NCI-H2081 treated with DMSO at 0.1 percent for 48 hours (cell line): ENCODE measurements around the gene DOCK9.

ENCODE experiments used
- DNase-seq: peaks from one replicate; lab custom pipeline; 2025; lab: John Stamatoyannopoulos, UW

DOCK9 gene

DNA sequence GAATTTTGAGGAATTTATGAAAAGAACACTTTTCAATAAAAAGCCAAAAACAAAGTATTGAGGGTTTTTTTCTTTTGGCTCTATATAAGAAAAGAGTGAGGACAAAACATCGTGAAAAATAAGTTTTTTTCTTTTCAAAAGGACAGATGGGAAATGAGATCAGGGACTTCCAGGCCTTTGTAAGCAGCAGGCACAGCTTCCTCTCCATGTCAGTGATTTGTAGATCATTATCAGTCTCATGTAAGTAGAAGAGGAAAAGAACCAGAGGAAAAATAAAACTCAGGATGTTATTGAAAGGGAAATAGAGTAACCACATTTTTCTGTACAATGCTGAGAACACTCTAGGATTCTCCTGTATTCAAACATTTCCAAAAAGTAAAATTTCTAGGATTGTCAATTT, 29.9 kb downstream of the DOCK9 start:
- no peak for DNase-seq

DNA sequence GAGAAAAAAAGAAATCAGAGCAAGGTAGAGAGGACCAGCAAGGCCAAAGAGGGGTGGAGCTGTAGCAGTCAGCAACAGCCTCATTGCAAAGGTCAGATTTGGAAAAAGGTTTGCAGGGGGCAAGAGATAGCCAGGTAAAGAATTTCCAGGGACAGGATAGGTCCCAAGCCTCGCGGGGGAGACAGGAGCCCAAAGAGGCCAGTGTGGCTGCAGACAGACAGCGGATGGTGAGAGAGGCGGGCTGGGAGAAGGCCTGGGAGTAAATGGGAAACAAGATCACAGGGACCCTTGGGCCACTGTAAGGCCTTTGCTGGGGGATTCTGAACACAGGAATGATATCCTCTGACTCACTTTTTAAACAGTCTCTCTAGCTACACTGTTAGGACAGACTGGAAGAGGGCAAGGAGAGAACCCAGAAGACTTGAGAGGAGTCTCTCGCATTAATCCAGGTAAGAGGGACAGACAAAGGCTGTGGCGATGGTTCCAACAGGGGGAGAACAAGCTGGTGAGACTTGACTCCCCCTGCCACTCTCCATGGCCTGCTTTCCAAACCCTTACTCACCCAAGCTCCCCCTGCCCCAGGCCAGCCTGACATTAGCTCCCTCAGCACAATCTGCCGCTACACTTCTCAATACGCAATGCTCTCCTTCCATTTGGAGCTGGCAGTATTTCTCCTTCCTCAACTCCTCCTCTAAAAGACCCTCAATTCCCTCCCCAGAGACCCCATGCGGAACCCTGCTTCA, 31.8 kb downstream of the DOCK9 start:
- no peak for DNase-seq

DNA sequence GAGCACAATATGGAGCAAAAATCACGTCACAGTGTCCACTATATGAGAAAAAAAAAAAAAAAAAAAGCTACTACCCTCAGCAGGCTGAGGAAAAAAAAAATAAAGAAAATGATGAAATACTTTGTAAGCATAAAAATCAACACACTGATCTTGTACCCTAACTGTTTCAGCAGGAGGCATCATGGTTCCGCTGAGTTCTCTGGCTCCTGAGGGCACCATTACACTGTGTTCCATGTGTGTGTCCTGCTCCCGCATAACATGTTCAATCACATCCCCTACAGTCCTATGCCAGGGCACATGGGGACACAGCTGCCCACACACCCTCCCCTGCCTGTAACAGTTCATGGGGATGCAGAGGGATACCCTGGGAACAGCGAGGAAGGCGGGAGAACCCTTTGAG, 33.5 kb downstream of the DOCK9 start:
- DNase-seq = no peak

DNA sequence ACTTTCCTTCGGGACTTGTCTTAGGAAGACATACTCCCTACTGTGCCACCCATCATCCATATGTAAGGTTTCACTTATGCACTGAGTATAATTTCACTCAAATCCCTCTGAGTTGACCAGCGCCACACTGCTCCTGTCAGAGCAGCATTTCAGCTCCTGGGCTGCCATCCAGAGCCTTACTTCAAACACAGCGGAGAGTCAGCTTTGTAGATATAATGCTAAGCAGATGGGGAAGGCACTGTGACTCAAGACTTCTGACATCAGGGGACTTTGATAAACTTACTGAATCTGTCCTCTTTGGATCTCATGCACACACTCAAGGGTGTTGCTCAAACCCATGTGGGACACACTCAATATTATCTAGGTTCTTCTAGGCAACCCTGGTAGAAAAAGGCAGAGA, 34.9 kb downstream of the DOCK9 start:
- no peak for DNase-seq

DNA sequence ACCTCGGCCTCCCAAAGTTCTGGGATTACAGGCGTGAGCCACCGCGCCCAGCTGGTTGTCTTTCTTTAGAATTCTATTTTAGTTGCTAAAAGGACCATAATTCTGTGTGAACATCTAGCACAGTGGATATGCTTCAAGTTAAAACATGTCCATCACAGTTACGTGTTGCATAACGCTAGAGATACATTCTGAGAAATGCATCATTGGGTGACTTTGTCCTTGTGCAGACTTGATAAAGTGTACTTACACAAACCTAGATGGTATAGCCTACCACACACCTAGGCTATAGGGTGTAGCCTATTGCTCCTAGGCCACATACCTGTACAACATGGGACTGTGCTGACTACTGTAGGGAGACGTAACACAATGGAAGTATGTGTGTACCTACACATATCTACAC, 35.4 kb downstream of the DOCK9 start:
- DNase-seq = no peak

DNA sequence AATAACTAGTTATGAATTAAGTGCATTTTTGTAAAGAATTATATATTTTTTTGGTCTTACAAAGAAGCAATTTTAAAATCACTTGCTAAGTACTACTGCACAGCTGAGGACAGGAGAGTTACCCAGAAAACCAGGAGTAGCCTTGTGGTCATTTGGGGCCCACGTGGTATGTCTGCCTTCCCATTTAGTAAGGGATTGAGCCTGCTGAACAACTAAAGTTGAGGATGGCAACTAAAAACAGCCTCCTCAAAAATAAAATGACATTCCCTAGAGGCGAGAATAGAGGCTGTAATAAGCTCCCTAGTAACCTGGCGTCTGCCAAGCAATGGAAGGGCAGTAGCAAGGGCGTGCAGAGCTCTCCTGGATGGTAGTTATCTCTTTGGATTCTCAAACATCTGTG, 36.3 kb downstream of the DOCK9 start:
- no peak for DNase-seq

DNA sequence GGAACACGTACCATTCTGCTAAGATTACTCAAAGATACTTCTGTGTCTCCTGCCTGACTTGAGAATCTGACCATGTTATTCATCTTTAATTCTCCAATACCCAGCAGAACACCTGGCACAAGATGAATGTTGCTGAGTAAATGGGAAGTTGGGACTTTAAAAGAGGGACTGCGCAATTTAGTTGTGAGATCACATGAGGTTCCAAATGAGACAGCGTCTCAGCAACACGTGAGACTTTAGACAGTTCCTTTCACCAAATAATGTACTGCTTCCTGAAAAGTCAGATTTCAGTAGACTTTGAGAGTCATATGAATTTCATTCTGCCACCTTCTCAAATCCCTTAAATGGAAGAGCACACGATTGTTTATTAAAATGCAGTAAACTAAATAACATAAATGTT, 36.7 kb downstream of the DOCK9 start:
- DNase-seq = no peak

DNA sequence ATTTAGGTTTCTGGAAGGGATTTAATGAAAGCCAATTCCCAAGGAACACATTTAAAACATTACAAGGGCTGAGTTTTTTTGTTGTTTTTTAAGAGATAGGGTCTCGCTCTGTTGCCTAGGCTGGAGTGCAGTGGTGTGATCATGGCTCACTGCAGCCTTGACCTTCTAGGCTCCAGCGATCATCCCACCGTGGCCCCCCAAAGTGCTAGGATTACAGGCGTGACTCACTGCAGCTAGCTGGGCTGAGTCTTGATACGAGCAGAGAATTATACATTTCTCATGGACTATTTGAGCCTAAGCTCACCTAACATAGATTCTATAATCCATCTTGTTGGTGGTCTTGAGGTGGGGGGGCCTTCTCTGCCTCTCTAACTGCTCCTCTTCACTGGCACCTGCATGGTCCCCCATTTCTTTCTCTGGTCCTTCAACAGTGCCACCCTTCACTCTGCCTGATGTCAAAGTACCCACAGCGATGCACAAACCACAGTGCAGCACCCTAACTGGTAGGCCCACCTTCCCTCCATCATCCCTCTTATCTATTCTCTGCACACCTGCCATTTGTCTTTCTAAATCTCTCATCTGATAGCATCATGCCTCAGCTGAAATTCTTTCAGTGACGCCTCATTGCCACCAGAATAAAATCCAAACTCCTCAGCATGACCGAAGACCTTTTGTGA, 37.4 kb downstream of the DOCK9 start:
- DNase-seq = no peak

DNA sequence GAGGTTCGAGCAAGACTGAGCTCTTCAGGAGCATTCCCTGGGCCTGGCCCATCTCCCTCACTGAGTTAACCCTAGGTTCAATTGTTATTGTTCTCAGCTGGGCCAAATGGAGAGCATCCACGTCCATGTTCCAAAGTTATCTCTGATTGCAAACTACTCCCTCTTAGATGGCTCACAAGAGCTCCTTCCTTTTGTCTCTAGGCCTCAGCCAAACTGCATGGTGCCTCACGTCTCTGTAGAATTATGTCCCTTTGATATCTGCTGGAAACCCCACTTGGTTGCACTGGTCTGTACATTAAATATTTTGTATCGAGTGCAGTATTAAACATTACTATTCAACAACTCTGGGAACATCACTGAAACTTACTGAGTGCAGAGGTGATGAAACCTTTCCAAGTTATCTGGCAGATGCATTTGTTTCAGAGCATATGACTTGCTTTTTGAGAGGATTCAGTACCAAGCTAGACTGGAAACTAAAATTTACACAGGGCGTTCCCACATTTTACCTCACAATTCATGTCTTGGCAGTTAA, 38.1 kb downstream of the DOCK9 start:
- no peak for DNase-seq

DNA sequence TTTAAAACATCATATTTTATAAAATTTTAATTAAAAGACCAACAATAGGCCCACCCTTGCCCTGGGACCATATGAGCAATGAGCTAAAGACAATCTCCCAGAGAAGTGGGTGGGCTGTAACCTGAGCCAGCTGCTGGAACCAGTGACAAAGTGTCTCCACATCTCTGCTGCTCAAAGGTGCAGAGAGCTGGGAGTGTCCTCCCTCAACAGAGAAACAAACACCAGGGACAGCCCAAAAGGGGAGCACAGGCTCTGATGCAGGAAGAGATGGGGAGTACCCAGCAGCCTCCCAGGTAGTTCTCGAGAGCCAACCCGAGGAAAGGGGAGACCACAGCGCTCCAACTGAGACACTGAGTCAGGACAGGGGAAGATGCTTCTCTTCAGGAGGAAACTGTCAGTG, 39.1 kb downstream of the DOCK9 start:
- DNase-seq = no peak

DNA sequence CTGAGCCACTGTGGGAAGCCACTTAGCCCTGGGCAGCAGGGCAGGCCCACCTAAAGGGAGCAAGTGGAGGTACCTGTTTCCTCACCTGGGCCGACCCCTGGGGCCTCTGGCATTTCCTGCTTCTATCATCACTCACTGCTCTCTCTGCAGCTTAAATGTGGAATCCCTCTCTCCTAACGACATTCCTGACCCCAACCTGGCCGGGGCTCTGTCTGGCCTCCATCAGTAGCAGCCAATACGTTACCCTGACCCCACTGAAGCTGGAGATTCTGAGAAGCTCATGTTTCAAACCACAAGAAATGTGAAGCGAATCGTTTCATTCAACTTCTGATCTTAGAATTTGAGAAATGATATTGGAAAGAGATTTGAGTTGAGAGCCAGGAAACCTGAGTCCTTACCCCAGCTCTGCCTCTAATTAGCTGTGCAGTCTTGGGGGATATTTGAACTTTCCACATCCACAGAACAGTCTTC, 39.9 kb downstream of the DOCK9 start:
- no peak for DNase-seq

DNA sequence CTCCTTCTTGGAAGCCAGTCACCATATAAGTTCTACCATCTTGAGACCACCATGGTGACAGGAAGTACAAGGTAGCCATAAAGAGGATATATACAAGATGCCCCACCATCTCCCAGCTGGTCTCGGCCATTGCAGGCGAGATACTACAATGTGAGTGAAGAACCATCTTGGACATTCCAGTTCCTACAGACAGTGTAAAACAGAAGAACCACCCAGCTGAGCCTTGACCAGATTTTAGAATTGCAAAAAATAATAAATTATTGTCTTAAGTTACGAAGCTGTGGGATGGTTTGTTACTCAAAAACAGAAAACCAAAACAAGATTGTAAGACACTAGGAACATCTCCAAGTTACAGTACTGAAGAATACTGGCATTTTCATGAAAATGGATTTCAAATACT, 43.6 kb downstream of the DOCK9 start:
- no peak for DNase-seq

DNA sequence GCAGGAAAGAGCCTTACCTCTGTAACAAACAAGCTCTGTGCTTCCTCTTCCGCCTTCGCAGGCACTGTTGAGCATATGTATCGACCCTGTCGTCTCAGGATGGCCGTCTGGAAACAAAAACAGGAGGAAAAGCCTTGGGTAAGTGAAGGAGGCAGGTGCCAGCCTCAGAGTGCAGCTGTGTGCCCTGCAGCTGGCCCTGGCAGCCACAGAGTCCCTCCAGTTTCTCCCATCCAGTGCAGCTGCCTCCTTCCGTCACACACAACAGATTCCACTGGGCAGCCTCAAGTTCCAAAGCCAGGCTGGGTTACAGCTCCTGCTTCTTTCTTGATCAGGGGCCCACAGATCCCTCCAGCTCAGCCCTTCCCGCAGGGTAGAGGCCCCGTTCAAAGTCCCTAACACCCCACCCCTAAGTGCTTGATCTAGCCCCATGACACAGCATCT, 47.7 kb downstream of the DOCK9 start:
- DNase-seq = no peak

DNA sequence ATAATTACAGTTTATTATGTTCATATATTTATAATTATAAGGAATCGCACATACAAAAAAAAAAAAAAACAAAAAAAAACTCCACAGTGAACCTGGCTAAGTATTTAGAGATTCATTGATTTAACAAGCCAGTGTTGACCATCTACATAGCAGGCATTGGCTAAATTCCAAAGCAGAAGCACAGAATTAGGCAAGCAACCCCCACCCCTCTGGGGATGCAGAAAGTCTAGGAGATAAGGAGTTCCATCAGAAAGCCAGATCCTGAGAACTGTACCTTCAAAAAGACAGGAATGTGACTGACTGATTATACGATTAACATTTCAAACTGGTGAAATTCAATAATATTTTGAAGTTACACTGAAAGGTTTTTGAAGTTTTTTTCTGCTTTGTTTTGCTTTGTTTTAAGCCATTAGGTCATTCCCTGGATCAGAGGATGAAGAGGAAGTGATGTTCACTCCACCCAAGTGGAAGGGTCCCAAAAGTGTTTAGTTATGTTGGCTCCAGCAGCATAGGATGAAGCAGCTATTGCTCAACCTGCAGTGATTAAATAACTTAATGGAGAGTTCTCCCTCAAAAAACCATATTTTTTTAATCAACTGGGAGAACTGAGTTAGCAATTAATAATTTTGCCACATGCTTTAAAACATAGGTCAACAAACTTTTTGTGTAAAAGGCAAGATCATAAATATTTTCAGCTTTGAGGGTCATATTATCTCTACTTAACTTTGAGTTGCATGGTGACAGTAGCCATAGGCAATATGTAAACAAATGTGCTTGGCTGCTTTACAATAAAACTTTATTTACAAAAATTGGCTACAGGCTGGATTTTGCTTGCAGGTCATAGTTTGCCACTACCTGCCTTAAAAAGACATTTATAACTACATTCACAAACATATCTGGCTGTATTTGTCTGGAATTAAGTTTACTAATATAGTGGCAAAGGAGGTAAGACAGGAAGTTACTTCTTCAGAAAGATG, 49.6 kb downstream of the DOCK9 start:
- no peak for DNase-seq

DNA sequence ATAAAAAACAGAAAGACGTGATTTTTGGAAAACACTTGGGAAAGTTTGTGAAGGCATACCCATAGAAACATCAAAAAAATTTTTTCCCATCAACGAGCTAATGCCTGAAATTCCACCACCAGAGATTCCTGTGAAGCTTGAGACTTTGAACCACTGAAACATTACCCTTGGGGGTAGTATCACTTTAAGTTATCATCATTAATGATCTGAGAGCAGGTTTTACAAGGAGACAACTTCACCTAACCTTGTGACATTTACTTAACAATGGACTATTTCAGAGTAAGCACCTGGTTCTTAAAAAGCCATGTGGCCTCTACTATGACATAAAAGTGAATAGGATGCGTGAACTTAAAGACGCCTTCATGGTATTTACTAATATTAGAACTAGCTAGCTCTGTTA, 51.9 kb downstream of the DOCK9 start:
- no peak for DNase-seq

DNA sequence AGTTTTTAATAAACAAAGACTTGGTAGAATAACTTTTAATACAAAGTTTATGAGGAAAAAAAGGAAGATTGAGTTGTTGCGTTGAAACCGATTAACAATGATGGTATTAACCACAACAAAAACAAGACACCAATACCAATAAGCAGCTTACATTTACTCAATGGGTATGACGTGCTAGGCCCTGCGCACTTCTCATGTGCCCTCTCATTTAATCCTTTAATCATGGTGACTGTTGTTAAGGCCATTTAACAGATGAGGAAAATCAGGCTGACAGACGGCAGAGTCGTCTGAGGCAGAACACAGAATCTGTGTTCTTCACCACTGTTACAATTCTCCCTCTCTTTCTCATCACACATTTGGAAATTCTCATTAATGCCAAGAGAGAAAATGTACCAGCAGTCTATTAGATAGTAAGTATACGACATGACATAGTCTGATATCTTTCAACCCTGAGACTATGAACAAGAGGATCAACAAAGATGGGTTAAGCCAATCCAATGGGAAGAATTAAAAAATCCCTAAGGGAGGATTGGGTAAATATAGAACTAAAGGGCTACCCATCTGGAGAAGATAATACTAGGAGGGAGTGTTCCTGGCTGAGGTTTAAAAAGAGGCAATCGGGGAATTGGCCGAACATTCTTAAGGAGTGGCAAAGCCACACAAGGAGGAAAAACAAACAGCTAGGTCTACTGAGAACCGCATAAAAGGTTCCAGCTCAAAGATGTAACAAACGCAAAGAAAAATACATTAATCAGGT, 54.0 kb downstream of the DOCK9 start:
- no peak for DNase-seq

DNA sequence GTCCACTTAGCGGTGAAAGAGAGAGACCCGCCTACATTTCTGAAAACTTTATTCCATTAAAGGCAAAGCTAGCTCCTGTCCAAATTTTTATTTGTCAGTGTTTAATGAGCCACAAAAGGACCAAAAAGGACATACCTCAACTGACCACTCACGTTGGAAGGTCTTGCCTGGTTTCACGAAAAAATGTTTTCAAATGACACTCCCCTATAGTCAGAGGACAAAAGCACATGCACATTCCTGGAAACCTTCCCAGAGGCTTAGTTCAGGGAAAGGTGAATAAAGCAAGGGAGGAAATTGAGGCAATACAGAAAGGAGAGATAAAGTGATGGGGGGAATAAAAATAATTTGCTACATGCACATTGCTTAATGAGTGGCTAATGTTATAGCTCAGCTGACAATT, 55.6 kb downstream of the DOCK9 start:
- DNase-seq = no peak

DNA sequence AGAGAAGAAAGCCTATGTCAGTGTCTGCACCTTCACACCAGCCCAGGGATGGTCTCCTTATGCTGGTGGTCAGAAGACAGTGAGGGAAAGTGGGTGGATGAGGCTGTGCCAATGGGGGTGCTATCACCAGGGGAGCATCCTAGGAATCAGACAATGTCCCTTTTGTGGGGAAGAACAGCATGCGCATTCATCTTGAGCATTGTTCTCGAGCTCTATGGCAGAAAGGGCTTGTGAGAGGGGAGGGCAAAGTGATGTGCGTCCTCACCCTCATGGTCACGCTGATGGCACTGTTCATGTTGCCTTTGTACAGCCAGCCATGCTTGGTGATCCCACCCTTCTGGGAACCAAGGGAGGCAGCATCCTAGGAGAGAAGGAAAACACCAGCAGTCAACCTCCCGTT, 56.1 kb downstream of the DOCK9 start:
- no peak for DNase-seq

DNA sequence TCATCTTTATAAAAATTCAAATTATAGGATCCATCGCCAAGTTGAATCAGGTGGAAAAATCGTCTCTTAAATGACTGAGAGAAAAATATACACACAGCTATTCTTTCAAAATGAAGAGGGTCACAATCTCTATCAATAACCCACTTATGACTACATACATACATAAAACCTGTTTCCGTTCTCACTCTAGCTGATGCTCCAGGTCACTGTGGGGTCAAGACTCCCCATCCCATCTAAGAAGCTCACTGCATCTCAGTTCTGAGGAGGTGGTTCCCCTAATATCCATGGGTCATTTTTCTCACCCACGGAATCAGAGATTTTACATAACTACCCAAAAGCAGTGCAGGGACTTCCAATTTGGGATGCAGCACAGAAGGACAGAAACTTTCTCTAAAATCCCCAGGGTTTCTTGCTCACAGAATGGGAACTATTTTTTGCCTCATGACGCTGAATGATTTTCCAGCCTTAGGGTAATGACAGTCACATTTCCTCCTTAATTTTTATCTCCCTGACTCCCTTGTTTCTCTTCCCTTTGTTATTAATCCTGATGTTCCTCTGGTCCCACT, 56.8 kb downstream of the DOCK9 start:
- no peak for DNase-seq

DNA sequence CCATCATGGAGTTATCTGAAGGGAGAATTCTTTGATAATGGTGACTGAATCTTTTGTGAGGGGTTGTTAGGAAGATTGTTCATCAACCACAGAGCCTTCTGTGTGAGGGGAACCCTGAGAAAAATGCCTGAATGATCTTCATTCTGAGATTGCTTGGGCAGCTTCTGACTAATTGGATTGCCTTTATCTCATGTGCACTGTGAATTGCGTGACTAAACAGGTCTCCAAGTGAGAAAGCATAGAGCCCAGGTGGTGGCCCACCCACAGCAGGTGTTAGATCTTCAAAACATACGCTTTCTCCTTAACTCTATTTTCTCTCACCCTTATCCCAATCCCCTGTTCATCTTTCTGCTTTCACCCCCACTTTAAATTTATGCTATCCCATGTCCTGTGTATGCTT, 58.3 kb downstream of the DOCK9 start:
- no peak for DNase-seq

DNA sequence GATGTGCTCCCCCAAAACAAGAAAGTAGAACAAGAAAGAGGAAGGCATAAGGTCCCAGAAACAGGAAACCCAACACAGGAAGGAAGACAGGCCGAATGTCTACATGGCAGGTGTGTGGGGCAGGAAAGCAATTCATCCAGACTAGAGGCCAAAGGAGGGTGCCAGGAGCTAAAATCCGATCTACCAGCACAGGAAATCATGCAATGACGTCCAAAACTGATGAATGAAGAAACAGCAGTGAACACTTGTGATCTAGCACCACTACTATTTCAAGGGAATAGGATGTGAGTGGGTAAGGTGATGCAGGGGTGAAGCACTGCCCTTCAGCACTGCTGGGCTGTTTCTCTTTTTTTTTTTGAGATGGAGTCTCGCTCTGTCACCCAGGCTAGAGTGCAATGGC, 59.1 kb downstream of the DOCK9 start:
- no peak for DNase-seq
